A673 (cell line): ENCODE data around the gene EXOSC6.
"Not testable (repeated sequence)": the region's sequence is repeated elsewhere in the genome, so short reads cannot be mapped to it uniquely, and the experiment has no call there.

Source experiments
- EZH2 ChIP-seq: fragments of 200-600 bp; sonication (generic); IDR thresholded peaks from 2 replicates; pipeline ENCODE4 v1.6.1; 2017; ENCODE audit warnings: borderline replicate concordance, low read depth, mild to moderate bottlenecking, mixed read lengths, antibody characterized with exemption, low read length; ENCODE audit not compliant: poor library complexity, severe bottlenecking
- TF ChIP-seq, protein P1 (sequence below): fragments of 300-800, 200-600 bp; sonication (generic); conservative IDR thresholded peaks from 2 replicates; pipeline ENCODE4 v1.5.1; 2017; ENCODE audit warnings: low read depth, mild to moderate bottlenecking, antibody characterized with exemption, low read length, moderate library complexity, mixed read lengths

DNA sequence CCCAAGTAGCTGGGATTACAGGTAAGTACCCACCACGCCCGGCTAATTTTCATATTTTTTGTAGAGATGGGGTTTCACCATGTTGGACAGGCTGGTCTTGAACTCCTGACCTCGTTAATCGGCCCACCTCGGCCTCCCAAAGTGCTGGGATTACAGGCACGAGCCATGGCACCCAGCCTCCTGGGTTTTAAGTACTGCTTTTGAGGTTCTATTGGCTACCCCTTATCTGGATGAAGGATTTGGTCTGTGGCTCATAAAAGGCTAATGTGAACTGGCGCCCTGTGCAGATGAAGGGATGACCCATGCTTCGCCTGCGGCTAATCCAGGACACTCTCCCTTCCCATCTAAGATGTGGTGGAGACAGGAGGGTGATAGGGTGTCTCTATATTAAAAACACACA, 52.6 kb downstream of the EXOSC6 start:
- TF ChIP-seq, protein P1, sequence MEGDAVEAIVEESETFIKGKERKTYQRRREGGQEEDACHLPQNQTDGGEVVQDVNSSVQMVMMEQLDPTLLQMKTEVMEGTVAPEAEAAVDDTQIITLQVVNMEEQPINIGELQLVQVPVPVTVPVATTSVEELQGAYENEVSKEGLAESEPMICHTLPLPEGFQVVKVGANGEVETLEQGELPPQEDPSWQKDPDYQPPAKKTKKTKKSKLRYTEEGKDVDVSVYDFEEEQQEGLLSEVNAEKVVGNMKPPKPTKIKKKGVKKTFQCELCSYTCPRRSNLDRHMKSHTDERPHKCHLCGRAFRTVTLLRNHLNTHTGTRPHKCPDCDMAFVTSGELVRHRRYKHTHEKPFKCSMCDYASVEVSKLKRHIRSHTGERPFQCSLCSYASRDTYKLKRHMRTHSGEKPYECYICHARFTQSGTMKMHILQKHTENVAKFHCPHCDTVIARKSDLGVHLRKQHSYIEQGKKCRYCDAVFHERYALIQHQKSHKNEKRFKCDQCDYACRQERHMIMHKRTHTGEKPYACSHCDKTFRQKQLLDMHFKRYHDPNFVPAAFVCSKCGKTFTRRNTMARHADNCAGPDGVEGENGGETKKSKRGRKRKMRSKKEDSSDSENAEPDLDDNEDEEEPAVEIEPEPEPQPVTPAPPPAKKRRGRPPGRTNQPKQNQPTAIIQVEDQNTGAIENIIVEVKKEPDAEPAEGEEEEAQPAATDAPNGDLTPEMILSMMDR: not testable (repeated sequence)
- TF ChIP-seq EZH2: not testable (repeated sequence)
